ENCODE data around the gene TRERF1.

The TRERF1 gene

GRCh38 chr6:42280966-42281533, 170.7 kb downstream of the TRERF1 start:
- Histone ChIP-seq H3K27ac (ENCODE audit: low read depth, low read length, poor library complexity, severe bottlenecking) (no peak overlapping the region), H3K79me2 (ENCODE audit: insufficient read depth, low read length) (no peaks in the 10 kb centered on the region), H3K9ac (ENCODE audit: low read length) (no peak overlapping the region), H3K9me3 (ENCODE audit: low read length) (no peaks in the 10 kb centered on the region), H3K4me3 (ENCODE audit: low read depth, low read length, poor library complexity, severe bottlenecking) (no peak overlapping the region), H4K20me1 (ENCODE audit: insufficient read depth, low read length) (no peaks in the 10 kb centered on the region), H3F3A (ENCODE audit: insufficient read depth, low read length) (no peaks in the 10 kb centered on the region), H3K4me2 (ENCODE audit: low read length) (no peak overlapping the region), H3K4me1 (ENCODE audit: insufficient read depth, low read length, severe bottlenecking) (peaks cover 4% of the 10 kb centered on the region), H3K9me2 (ENCODE audit: low read depth, low read length) (no peaks in the 10 kb centered on the region), H3K27me3 (ENCODE audit: insufficient read depth, low read length) (peaks cover 5% of the 10 kb centered on the region; the same call in 1 of the 2 replicates), H2AFZ (ENCODE audit: low read length) (no peak overlapping the region), H3K36me3 (ENCODE audit: insufficient read depth, low read length) (no peaks in the 10 kb centered on the region)
- TF ChIP-seq EZH2 (IDR thresholded peaks at IDR 0.05; ENCODE audit: borderline replicate concordance, low read length), result no peak

DNA sequence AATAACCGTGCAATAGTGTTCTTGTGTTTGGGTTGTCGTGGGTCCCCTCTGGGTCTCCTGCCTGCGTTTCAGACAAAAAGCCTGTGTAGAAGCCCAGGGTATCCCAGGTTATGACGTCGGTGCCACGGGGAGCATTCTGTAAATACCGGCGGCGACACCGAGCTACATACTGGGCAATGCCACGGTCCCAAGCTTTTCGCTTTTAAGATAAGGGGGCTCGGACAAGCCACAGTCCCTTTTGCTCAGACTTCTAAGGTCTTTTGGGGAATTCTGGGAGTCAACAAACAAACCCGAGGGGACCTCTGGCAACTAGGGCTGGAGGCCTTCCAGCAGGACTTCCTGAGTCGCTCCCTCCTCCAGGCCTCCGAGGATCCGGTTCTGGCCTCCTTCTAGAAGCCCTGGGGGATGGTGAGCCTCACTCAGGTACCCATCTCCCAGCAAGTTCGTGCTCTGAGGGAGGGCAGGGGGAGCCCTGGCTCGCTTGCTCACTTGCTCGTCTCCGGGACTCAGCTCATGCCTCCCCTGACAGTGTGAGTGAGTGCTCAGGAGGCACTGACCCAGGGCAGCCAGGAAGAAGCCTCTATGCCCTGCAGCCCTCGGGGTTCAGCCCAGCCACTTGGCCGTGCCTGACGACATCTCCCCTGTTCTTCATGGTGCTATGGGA, 171.6 kb downstream of the TRERF1 start:
- Histone ChIP-seq H3F3A (ENCODE audit: insufficient read depth, low read length) (no peaks in the 10 kb centered on the region), H3K27me3 (ENCODE audit: insufficient read depth, low read length) (peaks cover 8% of the 10 kb centered on the region; the same call in 1 of the 2 replicates), H3K4me2 (ENCODE audit: low read length) (no peak overlapping the region), H3K4me3 (ENCODE audit: low read depth, low read length, poor library complexity, severe bottlenecking) (no peak overlapping the region), H3K79me2 (ENCODE audit: insufficient read depth, low read length) (no peaks in the 10 kb centered on the region), H3K9me3 (ENCODE audit: low read length) (no peaks in the 10 kb centered on the region), H4K20me1 (ENCODE audit: insufficient read depth, low read length) (no peaks in the 10 kb centered on the region), H3K27ac (ENCODE audit: low read depth, low read length, poor library complexity, severe bottlenecking) (no peak overlapping the region), H3K4me1 (ENCODE audit: insufficient read depth, low read length, severe bottlenecking) (peaks cover 4% of the 10 kb centered on the region), H3K9me2 (ENCODE audit: low read depth, low read length) (no peaks in the 10 kb centered on the region), H3K36me3 (ENCODE audit: insufficient read depth, low read length) (no peaks in the 10 kb centered on the region), H2AFZ (ENCODE audit: low read length) (no peak overlapping the region), H3K9ac (ENCODE audit: low read length) (no peak overlapping the region)
- TF ChIP-seq EZH2 (IDR thresholded peaks at IDR 0.05; ENCODE audit: borderline replicate concordance, low read length) (no peak), CTCF (IDR thresholded peaks at IDR 0.05; ENCODE audit: low read length) (no peak)

- no peaks in the 10 kb centered on the region for H4K20me1 ChIP-seq (ENCODE audit: insufficient read depth, low read length)
- no peak overlapping the region for H2AFZ ChIP-seq (ENCODE audit: low read length)
- H3K9me3 ChIP-seq (ENCODE audit: low read length), result no peaks in the 10 kb centered on the region
- no peaks in the 10 kb centered on the region for H3K9me2 ChIP-seq (ENCODE audit: low read depth, low read length)
- peaks cover 8% of the 10 kb centered on the region; the same call in 1 of the 2 replicates for H3K27me3 ChIP-seq (ENCODE audit: insufficient read depth, low read length)
- H3K4me3 ChIP-seq (ENCODE audit: low read depth, low read length, poor library complexity, severe bottlenecking), result no peak overlapping the region
- H3K36me3 ChIP-seq (ENCODE audit: insufficient read depth, low read length), result no peaks in the 10 kb centered on the region
- H3K4me1 ChIP-seq (ENCODE audit: insufficient read depth, low read length, severe bottlenecking), result peaks cover 4% of the 10 kb centered on the region
- no peak overlapping the region for H3K4me2 ChIP-seq (ENCODE audit: low read length)
- no peak overlapping the region for H3K9ac ChIP-seq (ENCODE audit: low read length)
- no peak overlapping the region for H3K27ac ChIP-seq (ENCODE audit: low read depth, low read length, poor library complexity, severe bottlenecking)
- no peaks in the 10 kb centered on the region for H3F3A ChIP-seq (ENCODE audit: insufficient read depth, low read length)
- no peaks in the 10 kb centered on the region for H3K79me2 ChIP-seq (ENCODE audit: insufficient read depth, low read length)
- no peak for TF ChIP-seq CTCF (IDR thresholded peaks at IDR 0.05; ENCODE audit: low read length)
- TF ChIP-seq EZH2 (IDR thresholded peaks at IDR 0.05; ENCODE audit: borderline replicate concordance, low read length), result no peak
Observed at GRCh38 chr6:42279144-42279781, 172.5 kb downstream of the TRERF1 start.

All from OCI-LY1 (cell line).